H9 (cell line): ENCODE data around the gene HHATL. TPM values are rescaled to one million over a fixed set of nuclear protein-coding genes. Genes with fewer than 3 reads are reported as not detected.

Experiments
- DNase-seq: peaks from one replicate; pipeline ENCODE4 v3.0.0-alpha.2; 2017
- H2AFZ ChIP-seq: one replicate; pipeline ENCODE4 v1.6.1; 2013; ENCODE audit warnings: mild to moderate bottlenecking, low read length, control low read depth, moderate library complexity
- H2AK5ac ChIP-seq: 2 replicates; pipeline ENCODE4 v1.6.1; 2013; ENCODE audit warnings: low read length, control low read depth, mixed read lengths; ENCODE audit not compliant: insufficient read length
- H2BK120ac ChIP-seq: one replicate; pipeline ENCODE4 v1.6.1; 2013; ENCODE audit warnings: low read depth, mild to moderate bottlenecking, low read length, control low read depth, inconsistent platforms; ENCODE audit not compliant: poor library complexity, severe bottlenecking
- H2BK12ac ChIP-seq: 2 replicates; pipeline ENCODE4 v1.6.1; 2013; ENCODE audit warnings: low read length, control low read depth, mixed read lengths, low read depth; ENCODE audit not compliant: insufficient read length
- H2BK15ac ChIP-seq: 2 replicates; pipeline ENCODE4 v1.6.1; 2013; ENCODE audit warnings: low read depth, low read length, control low read depth
- H2BK20ac ChIP-seq: one replicate; pipeline ENCODE4 v1.6.1; 2013; ENCODE audit warnings: low read depth, mild to moderate bottlenecking, low read length, control low read depth, inconsistent platforms; ENCODE audit not compliant: poor library complexity, severe bottlenecking
- H2BK5ac ChIP-seq: 2 replicates; pipeline ENCODE4 v1.6.1; 2013; ENCODE audit warnings: low read length, control low read depth, mixed read lengths; ENCODE audit not compliant: insufficient read length
- H3K14ac ChIP-seq: 2 replicates; pipeline ENCODE4 v1.6.1; 2013; ENCODE audit warnings: low read length, control low read depth; ENCODE audit not compliant: insufficient read depth
- H3K18ac ChIP-seq: 2 replicates; pipeline ENCODE4 v1.6.1; 2013; ENCODE audit warnings: low read depth, mild to moderate bottlenecking, mixed read lengths, low read length, control low read depth; ENCODE audit not compliant: insufficient read length
- H3K23ac ChIP-seq: 2 replicates; pipeline ENCODE4 v1.6.1; 2013; ENCODE audit warnings: low read length, control low read depth, mixed read lengths, low read depth; ENCODE audit not compliant: insufficient read length
- H3K23me2 ChIP-seq: 2 replicates; pipeline ENCODE4 v1.6.1; 2013; ENCODE audit warnings: low read depth, mild to moderate bottlenecking, mixed read lengths, low read length, control low read depth; ENCODE audit not compliant: insufficient read length, poor library complexity, severe bottlenecking
- H3K27ac ChIP-seq: 2 replicates; pipeline ENCODE4 v1.5.1; 2013; ENCODE audit warnings: low read length, control low read depth, mixed read lengths, low read depth; ENCODE audit not compliant: insufficient read length
- H3K27me3 ChIP-seq: 2 replicates; pipeline ENCODE4 v1.6.1; 2013; ENCODE audit warnings: low read length, control low read depth, inconsistent platforms; ENCODE audit not compliant: insufficient read depth
- H3K4ac ChIP-seq: 2 replicates; pipeline ENCODE4 v1.6.1; 2013; ENCODE audit warnings: low read depth, mild to moderate bottlenecking, control low read depth, inconsistent platforms, low read length, moderate library complexity
- H3K4me1 ChIP-seq: 2 replicates; pipeline ENCODE4 v1.6.1; 2013; ENCODE audit warnings: low read length, control low read depth, inconsistent platforms; ENCODE audit not compliant: insufficient read depth
- H3K4me2 ChIP-seq: 2 replicates; pipeline ENCODE4 v1.6.1; 2013; ENCODE audit warnings: low read length, control low read depth, mixed read lengths; ENCODE audit not compliant: insufficient read length, insufficient read depth
- H3K56ac ChIP-seq: 2 replicates; pipeline ENCODE4 v1.6.1; 2013; ENCODE audit warnings: low read depth, mild to moderate bottlenecking, mixed read lengths, low read length, control low read depth; ENCODE audit not compliant: insufficient read length
- H3K79me1 ChIP-seq: 2 replicates; pipeline ENCODE4 v1.6.1; 2013; ENCODE audit warnings: low read depth, mild to moderate bottlenecking, moderate library complexity, low read length, control low read depth, inconsistent platforms; ENCODE audit not compliant: insufficient read depth, poor library complexity, severe bottlenecking
- H3K79me2 ChIP-seq: 2 replicates; pipeline ENCODE4 v1.6.1; 2013; ENCODE audit warnings: low read length, control low read depth, inconsistent platforms; ENCODE audit not compliant: insufficient read depth
- H3K9ac ChIP-seq: 2 replicates; pipeline ENCODE4 v1.6.1; 2013; ENCODE audit warnings: low read length, control low read depth, mixed read lengths; ENCODE audit not compliant: insufficient read length; ENCODE audit errors: extremely low read depth
- H3K9me3 ChIP-seq: one replicate; pipeline ENCODE4 v1.6.1; 2013; ENCODE audit warnings: low read depth, low read length, inconsistent platforms; ENCODE audit not compliant: control insufficient read depth
- H3T11ph ChIP-seq: one replicate; pipeline ENCODE4 v1.6.1; 2013; ENCODE audit warnings: mild to moderate bottlenecking, low read length, control low read depth, inconsistent platforms
- H4K20me1 ChIP-seq: one replicate; pipeline ENCODE4 v1.6.1; 2013; ENCODE audit not compliant: control insufficient read depth, insufficient read length, insufficient read depth
- H4K5ac ChIP-seq: 2 replicates; pipeline ENCODE4 v1.6.1; 2013; ENCODE audit warnings: low read depth, mild to moderate bottlenecking, mixed read lengths, low read length, control low read depth; ENCODE audit not compliant: insufficient read length
- H4K8ac ChIP-seq: replicated peaks from 2 replicates; pipeline ENCODE4 v1.6.1; 2013; ENCODE audit warnings: low read length, control low read depth, mixed read lengths, low read depth; ENCODE audit not compliant: insufficient read length
- H4K91ac ChIP-seq: 2 replicates; pipeline ENCODE4 v1.6.1; 2013; ENCODE audit warnings: low read depth, mild to moderate bottlenecking, moderate library complexity, mixed read lengths, low read length, control low read depth; ENCODE audit not compliant: insufficient read length
- H3K27ac Mint-ChIP-seq, 3 experiments: 2 replicates in 2 of 3; 3 replicates in 1 of 3; pipeline ENCODE4 v1.8.0; 2020 to 2021; ENCODE audit warnings: mixed read lengths in 3 of 3, mild to moderate bottlenecking in 1 of 3, moderate library complexity in 1 of 3
- H3K27me3 Mint-ChIP-seq: 2 replicates; pipeline ENCODE4 v1.8.0; 2021; ENCODE audit warnings: low read depth, mild to moderate bottlenecking, moderate library complexity, mixed read lengths
- H3K36me3 Mint-ChIP-seq, 3 experiments: 2 replicates in 2 of 3; 3 replicates in 1 of 3; pipeline ENCODE4 v1.8.0; 2020 to 2021; ENCODE audit warnings: low read depth in 3 of 3, mixed read lengths in 3 of 3; ENCODE audit not compliant: insufficient read depth in 1 of 3
- H3K4me1 Mint-ChIP-seq, 2 experiments: 2 replicates each; pipeline ENCODE4 v1.8.0; 2020; ENCODE audit warnings: mixed read lengths in 2 of 2
- H3K4me3 Mint-ChIP-seq, 2 experiments: 2 replicates in 1 of 2; 3 replicates in 1 of 2; pipeline ENCODE4 v1.8.0; 2020 to 2021; ENCODE audit warnings: mild to moderate bottlenecking in 2 of 2, mixed read lengths in 2 of 2, moderate library complexity in 1 of 2
- H3K9me3 Mint-ChIP-seq, 2 experiments: 2 replicates in 1 of 2; 3 replicates in 1 of 2; pipeline ENCODE4 v1.8.0; 2020; ENCODE audit warnings: mild to moderate bottlenecking in 2 of 2, mixed read lengths in 2 of 2, moderate library complexity in 1 of 2
- CTCF ChIP-seq: fragments of 200-600 bp; sonication (generic); conservative IDR thresholded peaks from 3 replicates; pipeline ENCODE4 v1.8.0; 2021; ENCODE audit warnings: antibody characterized with exemption, mild to moderate bottlenecking
- WGBS: extraction: QIAGEN DNeasy Blood & Tissue Kit; methylation state at CpG from one replicate; pipeline ENCODE4 v1.1.7; 2013; ENCODE audit warnings: missing lambda C conversion rate, low lambda C conversion rate, mixed read lengths; ENCODE audit not compliant: insufficient read length; ENCODE audit errors: extremely low coverage; 5-methylcytosine and 5-hydroxymethylcytosine counted together
- total RNA-seq: library from RNA; stranded (reverse); gene quantifications from 2 replicates; pipeline ENCODE4 v1.2.1, GENCODE V29; 2021

Gene HHATL
- total RNA-seq, 1 experiment from 2014 or later, result 0.46 TPM

- no peaks in the 10 kb centered on the region for H3K4me1 ChIP-seq
- H3K9me3 ChIP-seq, result no peaks in the 10 kb centered on the region
- Mint-ChIP-seq H3K36me3 (no peaks in the 10 kb centered on the region; a peak in 1 of 7 replicates), H3K4me1 (no peaks in the 10 kb centered on the region), H3K4me3 (no peak overlapping the region), H3K27me3 (peaks cover 2% of the 10 kb centered on the region; the same call in 1 of the 2 replicates), H3K27ac (no peak overlapping the region; a peak in 2 of 7 replicates), H3K9me3 (no peaks in the 10 kb centered on the region)
- no peaks in the 10 kb centered on the region for H3K23me2 ChIP-seq
- H3K27me3 ChIP-seq, result no peaks in the 10 kb centered on the region
- H2BK20ac ChIP-seq, result no peak overlapping the region
- no peak overlapping the region for H4K8ac ChIP-seq
- no peak for DNase-seq
- H4K91ac ChIP-seq, result no peak overlapping the region
- H2BK12ac ChIP-seq, result no peak overlapping the region
- no peak overlapping the region for H4K5ac ChIP-seq
- no peak for TF ChIP-seq CTCF
- no peak overlapping the region for H3K23ac ChIP-seq
- no peak overlapping the region for H3T11ph ChIP-seq
- no peak overlapping the region for H2AFZ ChIP-seq
- H2AK5ac ChIP-seq, result no peak overlapping the region
- no peak overlapping the region for H3K4ac ChIP-seq
- no peaks in the 10 kb centered on the region for H3K79me2 ChIP-seq
- H2BK15ac ChIP-seq, result no peak overlapping the region
- H3K18ac ChIP-seq, result no peak overlapping the region
- no peaks in the 10 kb centered on the region for H4K20me1 ChIP-seq
- WGBS, result no CpG with 5 or more reads among the region's 7 CpGs
- H3K9ac ChIP-seq, result no peak overlapping the region
- H3K14ac ChIP-seq, result no peak overlapping the region; the same call in 1 of the 2 replicates
- no peak overlapping the region for H3K56ac ChIP-seq
- H2BK5ac ChIP-seq, result no peak overlapping the region
- H2BK120ac ChIP-seq, result no peak overlapping the region
- H3K27ac ChIP-seq, result no peak overlapping the region
- H3K79me1 ChIP-seq, result no peaks in the 10 kb centered on the region
- H3K4me2 ChIP-seq, result no peak overlapping the region
Observed at GRCh38 chr3:42710323-42711021, 7.9 kb upstream of the HHATL start.
